Fibroblast of skin of left quadriceps (primary cell): ENCODE results near the gene TNRC6B.
"Not testable (repeated sequence)": the region's sequence is repeated elsewhere in the genome, so short reads cannot be mapped to it uniquely, and the experiment has no call there.

Experiments used
- DNase-seq, 2 experiments: peaks; one replicate each; pipeline ENCODE4 v3.0.0-alpha.2; 2013; ENCODE audit warnings: low read depth in 2 of 2

TNRC6B gene

DNA sequence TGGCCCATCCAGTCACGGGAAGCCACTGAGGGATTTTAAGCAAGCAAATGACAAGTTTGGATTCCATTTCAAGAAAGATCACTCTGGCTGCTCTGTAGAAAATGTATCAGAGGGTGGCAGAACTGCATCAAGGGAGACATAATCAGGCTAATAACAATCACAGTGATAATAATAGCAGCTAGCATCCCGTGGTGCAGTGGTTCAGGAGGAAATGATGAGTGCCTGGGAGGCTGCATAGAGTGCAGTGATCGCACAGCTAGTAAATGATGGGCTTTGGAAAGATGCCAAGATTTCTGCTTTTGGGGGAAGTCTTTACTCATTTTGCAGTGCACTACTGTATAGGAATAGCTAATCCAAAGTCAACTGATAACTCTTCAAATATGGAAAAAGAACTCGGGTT, 35.8 kb downstream of the TNRC6B start:
- DNase-seq = no peak

DNA sequence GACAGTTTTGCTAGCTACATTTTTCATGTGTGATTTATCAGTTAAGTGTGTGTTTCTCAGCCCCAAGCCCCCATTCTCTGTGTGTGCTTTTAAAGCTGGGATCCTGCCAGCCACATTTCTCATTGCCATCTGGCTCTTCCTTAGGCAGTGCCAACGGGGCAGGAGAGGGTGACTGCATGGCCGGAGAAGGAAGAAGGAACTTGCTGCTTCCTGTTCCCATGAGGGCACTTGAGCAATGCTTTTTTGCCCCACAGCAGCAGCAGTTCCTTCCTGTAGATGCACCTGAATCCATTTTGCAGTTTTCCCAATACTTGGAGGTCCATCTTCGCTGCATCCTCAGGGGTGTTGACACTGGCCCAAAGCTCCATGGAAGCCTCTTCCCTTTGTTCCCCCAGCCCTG, 37.5 kb downstream of the TNRC6B start:
- DNase-seq = no peak

DNA sequence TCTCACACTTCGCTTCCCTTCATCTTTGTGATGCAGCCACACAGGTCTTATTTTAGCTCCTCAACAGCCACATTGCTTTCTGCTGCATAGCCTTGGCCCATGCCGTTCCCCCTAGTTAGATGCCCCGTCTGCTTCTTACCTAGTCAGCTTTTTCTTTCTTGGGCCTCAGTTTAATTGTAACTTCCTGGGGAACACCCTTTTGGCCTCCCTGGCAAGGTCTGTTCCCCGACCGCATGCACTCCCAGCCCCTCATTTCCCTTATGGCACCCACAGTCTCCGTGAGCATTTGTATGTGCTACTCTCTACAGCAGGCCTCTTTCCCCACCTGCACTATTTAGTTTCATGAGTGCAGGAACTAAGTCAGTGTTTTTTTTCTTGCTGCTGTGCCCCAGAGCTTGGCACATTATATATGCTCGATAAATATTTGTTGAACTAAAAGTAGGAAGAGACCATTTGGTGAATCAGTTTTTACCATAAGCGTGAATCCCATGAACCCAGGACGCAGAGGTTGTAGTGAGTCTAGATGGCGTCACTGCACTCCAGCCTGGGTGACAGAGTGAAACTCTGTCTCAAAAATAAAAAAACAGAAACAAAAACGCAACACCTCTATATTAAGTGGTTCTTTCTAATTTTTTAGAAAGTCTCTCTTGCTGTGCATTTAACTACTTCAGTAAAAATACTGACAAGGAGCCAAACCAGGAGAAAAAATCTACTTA, 38.5 kb downstream of the TNRC6B start:
- no peak for DNase-seq

DNA sequence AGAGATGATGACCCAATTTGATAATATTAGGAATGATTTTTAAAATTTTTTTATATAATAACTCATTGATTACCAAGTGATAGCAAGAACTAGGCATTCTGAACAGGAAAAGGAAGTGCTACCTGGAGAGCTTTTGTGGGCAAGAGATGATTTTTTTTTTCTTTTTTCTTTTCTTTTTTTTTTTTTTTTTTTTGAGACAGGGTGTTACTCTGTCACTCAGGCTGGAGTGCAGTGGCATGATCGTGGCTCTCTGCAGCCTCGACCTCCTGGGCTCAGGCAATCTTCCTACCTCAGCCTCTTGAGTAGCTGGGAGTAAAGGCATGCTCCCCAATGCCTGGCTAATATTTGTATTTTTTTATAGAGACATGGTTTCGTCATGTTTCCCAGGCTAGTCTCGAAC, 40.4 kb downstream of the TNRC6B start:
- DNase-seq = no peak

DNA sequence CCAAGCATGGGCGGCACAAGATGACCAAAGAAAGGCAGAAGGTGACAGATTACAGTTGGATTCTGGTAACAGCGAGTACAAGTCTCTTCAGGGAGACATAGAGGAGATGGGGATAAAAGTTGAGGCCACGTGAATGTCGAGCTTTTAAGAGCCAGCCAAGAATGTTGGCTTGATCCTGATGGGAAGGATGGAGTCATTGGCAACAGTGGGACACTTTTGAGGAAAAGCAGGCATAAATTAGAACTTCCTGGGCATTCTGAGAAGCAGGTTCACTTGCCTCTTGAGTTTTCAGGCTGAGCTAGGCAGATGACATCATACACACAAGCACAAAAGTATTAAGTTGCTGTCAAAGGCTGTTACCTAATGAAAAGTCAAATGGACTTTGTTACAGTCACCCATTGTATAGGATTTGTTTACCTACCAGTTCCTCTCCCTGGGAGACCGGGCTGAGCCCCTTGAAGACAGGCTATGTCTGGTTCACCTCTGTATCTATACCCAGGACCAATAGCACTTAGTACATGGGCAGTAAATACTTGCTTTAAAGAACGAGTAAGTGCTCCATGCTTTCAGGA, 41.1 kb downstream of the TNRC6B start:
- no peak for DNase-seq

DNA sequence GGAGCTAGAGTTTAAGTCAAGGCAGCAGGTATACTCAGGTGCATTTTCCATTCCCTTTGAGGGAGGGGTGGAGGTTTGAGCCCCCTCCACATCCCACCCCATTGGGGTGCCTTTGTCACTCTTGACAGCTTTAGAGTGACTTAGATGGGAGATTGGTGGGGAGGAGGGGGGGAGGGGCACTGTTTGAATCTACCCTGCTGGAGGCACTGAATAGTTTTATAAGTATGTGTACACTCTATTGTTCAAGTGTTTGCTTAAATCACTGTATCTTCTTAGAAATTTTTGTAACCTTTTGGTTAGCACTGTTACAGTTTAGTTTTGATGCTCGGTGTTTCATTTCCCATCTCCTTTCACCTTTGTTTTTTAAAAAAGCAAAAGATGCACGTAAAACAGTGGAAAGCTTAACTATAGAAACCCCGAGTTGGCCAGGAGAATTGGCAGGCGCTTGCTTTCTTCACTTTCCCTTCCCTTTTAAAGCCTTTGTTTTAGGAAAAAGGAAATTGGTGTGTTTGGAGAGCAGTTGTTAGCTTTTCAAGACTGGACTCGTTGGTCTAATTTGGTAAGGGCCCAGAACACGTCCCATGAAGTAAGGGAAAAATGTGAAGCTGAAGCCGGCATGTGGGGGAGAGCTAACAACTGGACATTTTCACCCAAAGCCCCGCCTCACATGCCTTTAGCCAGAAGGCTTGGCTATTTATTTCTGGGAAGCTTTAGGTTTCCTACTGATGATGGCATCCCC, 42.8 kb downstream of the TNRC6B start:
- no peak for DNase-seq

DNA sequence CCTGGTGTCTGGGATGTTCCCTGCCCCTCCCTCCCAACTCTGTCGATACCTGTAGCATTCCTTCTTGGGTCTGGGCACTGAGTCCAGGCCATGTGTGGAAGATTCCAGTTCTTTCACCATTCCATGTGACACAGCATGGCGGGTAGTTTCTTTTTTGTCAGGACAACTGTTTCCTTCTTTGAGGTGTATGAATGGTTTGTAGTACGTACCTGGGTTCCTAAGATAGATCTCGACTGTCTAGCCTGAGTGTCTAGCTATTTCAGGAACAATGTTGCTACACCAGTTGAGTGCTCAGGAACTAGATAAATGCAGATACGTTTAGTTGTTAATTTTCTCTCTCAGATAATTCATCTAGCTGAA, 43.3 kb downstream of the TNRC6B start:
- DNase-seq = no peak

DNA sequence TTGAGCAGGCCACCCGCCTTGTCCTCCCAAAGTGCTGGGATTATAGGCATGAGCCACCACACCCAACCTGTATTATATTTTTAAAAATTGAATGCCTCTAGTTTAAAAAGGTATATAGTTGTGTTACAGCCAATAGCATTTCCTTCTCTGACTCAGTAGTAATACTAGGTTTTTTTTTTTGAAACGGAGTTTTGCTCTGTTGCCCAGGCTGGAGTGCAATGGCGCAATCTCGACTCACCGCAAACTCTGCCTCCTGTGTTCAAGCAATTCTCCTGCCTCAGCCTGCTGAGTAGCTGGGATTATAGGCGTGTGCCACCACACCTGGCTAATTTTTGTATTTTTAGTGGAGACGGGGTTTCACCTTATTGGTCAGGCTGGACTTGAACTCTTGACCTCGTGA, 45.3 kb downstream of the TNRC6B start:
- DNase-seq = not testable (repeated sequence)

DNA sequence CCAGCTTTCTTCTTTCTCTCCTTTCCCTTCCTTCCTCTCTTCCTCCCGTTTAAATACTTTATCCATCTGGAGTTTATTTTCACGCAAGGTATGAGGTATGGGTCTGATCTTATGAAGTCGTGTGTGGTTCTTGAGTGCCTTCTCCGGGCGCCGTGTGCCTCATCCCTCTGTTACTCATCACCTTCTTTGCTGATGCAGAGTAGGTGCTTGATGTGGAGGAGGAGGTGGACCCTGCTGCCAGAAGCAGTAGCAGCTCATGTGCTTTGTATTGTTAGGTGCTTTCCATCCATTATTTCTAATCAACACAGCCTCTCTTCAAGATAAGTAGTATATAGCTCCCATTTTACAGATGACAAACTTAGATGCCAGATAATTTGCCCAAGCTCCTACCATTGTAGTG, 47.0 kb downstream of the TNRC6B start:
- no peak for DNase-seq

DNA sequence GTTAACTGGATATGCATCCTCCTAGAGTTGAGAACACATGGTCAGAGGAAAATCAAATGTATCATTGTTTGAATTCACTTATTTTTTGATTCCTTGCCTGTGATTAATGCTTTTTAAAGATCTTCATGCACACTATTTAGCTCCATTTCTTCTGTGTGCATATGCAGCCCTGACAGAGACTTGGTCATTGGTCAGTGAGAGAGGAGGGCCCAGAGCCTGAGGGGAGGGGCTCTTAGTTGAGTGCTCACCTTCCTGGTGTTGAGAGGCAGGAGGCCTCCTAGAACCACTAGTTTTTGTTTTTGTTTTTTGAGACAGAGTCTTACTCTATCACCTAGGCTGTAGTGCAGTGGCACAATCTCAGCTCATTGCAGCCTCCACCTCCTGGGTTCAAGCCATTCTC, 48.9 kb downstream of the TNRC6B start:
- no peak for DNase-seq

DNA sequence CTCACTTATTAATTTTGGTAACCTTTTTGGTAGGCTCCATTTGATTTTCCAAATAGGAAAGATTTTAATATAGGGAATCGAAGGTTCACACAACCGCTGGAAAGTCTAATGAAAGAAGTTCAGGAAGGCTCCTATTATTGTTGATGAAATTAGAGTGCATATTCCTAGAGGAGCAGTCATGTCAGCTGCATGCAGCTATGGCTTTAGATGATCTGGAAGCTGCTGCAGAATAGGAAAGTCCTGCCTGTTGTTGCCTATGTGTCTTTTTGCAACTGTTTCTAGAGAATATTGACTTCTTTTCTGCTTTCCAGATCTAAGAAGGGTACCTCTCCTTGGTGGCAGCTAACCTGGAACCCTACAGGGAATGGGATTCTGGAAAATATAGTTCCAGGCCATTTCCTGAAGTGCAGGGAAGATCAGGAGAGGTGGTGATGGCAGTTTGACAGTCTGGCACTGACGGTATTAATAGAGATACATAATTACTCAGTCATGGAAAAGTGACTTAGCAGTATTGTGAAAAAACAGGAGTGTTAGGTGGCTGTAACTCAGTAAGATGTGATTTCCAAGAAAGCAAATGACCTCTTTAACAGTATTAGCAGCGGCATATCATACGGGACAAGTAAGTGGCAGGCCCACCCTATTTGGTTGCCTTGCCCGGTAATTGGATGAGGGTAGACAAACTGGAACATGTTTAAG, 54.0 kb downstream of the TNRC6B start:
- no peak for DNase-seq

DNA sequence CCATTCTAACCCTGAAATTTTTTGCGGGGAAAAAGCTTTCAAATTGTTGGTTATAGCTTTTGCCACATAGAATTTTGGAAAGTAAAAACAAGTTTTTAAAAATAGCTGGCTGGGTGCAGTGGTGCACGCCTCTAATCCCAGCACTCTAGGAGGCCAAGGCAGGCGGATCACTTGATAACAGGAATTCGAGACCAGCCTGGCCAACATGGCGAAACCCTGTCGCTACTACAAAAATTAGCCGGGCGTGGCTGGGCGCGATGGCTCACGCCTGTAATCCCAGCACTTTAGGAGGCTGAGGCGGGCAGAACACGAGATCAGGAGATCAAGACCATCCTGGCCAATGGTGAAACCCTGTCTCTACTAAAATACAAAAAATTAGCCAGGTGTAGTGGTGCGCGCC, 54.9 kb downstream of the TNRC6B start:
- no peak for DNase-seq

DNA sequence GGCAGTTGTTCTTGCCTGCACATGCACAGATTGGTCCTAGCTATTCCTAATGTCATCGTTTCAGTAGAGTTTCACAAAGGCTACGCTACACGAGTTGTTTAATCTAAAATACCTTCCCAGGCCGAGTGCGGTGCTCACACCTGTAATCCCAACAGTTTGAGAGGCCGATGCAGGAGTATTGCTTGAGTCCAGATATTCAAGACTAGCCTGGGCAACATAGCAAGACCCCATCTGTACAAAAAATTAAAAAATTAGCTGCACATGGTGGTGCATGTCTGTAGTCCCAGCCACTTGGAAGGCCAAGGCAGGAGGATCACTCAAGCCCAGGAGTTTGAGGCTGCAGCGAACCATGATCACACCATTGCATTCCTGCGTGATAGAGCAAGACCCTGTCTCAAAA, 56.2 kb downstream of the TNRC6B start:
- no peak for DNase-seq

DNA sequence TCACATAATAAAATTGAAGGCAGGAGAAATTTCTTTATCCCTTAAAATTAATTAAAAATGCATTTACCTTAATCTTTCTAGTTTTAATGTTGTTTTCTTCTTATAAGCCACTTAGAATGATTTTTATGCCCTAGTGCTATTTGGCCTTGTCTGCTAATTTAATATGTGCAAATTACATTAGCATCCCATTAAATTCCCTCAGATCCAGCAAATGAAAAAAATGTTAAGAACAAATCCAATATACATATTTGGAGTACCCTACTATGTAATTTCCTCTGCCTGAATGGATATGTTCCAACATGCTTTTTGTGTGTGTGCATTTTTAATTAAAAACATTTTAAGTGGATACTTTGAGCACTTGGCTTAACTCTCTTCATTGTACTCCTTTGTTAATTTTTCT, 56.9 kb downstream of the TNRC6B start:
- DNase-seq = no peak

DNA sequence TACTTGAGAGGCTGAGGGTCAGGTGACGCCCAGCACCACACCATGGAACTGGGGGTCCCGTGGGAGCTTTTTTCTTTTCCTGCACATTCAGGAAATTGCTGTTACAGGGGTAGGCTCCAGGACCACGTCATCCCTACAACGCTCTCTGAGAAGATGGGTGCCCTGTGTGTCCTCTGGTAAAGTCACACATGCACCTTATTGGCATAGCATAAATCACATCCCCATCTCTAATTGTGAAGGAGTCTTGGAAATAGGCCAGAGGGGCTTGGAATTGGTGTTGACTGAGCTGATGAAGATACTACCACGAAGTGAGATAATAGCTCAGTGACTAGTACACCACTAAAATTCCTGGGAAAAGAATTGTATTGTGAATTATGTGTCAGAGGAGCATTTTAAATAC, 57.6 kb downstream of the TNRC6B start:
- DNase-seq = no peak

DNA sequence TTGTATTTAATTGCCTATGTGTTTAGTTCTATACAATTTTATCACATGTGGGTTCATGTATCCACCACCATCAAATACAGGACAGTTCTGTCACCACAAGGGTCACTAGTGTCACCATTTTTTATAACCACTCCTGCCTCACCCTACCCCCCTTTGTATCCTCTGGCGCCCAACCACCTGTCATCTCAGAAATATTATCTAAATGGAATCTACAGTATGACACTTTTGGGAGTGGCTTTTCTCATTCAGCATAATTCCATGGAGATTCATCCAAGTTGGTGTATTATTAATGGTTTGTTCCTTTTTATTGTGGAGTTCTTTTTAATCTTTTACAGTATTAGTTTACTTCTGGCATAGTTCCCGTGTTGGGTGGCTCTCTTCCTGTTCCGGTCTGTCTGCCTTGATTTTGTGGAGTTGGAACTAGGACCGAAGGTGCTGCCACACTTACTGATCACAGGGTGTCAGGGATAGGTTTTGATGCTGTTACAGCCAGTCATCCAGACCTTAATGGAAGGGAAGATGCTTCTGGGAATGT, 58.5 kb downstream of the TNRC6B start:
- DNase-seq = no peak

DNA sequence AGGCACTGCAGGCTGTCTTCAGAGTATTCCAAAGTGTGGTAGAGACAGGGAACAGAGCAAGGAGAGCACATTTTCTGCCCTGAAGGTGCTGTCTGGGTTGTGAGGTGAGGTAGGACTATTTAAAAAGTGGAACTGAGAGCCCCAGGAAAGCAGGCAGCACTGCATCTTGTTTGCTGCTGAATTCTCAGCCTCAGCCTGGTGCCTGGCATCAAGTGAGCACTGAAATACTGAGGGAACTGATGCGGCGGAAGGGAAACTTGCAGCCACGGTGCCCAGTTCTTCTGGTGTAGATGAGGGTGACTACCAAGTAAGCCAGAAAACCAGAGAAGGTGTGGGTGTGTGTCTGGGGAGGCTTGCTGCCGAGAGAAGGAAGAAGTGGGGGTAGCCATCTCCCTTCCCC, 59.5 kb downstream of the TNRC6B start:
- DNase-seq = no peak

DNA sequence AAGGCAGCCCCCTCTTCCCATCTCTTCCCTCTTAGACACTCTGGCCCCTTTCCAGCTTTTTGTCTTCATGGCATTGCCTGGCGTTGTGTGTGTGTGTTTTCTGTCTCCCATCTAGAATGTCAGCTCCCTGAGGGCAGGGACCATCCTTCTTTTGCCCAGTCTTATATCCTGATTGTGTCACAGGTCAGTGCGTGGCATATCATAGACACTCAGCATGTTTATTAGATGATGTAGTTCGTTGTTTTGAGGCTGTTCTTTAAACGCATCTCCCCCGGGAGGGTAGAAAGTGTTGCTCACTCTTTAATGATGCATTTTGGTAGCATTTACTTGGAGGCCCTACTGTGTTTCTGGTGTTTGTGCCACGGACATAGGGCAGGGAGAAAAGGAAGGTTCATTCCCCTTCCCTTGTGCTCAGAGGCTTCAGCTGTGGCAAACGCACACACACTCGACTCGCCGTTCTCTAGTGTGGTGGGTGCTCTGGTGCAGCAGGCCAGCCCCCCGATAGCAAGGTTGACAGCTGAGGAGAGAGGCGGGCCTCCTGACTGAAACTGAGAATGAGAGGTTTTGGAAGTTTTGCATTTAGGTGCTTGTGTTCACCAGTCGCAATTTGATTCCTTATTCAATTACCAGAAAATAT, 60.2 kb downstream of the TNRC6B start:
- DNase-seq = no peak

DNA sequence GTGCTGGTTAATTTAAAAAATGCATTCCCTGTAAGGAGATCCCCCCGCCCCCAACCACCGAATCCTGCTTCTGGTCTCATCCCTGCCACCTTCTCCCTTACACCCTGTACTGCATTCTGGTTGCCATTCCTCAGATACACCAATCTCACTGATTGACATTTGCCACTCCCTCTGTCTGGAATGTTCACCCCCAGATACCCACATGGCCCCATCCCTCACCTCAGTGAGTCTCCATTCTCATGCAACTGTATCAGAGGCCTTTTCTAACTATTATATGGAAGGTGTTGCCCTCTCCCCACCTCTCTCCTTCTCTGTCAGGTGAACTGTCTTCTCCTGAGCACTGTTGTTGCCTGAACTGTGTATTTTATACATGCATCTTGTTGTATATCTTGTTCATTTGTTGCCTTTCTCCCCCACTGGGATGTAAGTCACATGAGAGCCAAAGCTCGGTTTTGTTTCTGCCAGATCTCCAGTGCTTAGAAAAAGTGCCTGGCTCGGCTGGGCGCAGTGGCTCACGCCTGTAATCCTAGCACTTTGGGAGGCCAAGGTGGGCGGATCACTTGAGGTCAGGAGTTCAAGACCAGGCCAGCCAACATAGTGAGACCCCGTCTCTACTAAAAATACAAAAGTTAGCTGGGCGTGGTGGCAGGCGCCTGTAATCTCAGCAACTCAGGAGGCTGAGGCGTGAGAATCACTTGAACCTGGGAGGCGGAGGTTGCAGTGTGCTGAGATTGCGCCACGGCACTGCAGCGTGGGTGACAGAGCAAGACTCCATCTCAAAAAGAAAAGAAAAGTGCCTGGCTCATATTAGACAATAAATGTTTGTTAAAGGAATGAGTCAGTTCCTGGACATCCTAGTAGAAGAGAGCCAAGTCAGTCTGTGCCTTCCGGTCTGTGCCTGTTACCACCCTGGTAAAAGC, 61.0 kb downstream of the TNRC6B start:
- DNase-seq = no peak

DNA sequence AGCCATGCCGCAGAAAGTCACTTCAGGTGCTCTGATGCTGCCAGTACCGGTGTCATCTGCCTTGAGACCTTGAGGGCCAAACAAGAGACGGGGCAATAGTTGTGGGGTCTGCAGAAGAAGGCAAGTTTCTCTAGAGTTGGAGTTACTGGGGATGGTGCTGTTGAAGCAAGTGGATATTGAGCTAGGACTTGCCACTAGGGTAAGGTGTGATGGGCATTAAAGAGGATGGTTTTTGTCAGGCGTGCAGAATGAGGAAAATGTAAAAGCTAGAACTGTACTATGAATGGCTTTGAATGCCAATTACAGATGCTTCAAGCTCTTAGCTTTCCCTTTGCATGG, 61.6 kb downstream of the TNRC6B start:
- no peak for DNase-seq

DNA sequence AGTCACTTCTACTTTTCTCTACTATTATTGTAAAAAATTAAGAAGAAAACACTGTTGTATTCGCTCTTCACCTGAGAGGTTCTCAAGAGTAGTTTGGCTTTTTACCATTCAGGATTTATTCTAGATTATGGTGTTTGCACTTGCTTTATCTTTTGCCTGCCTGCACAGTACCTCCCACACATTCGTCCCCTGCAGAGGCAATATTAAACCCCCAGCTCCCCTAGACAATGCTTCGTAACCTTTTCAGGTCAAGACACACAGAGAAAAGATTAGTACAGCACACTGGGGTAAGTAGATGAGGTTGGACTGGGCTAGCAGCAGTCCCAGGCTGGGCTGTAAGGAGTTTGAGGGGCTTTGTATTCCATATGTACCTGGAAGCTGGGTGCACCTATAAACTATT, 62.4 kb downstream of the TNRC6B start:
- no peak for DNase-seq
